COR-L47 (cell line): Measurements from ENCODE around the gene CCT8.
A peak's percentile ranks its signal among the peaks of the same experiment; 100 is the strongest.

Experiments
- DNase-seq: peaks from one replicate; lab custom pipeline; 2025; lab: John Stamatoyannopoulos, UW

The CCT8 gene

GRCh38 chr21:29078869-29079767 is 5.7 kb upstream of the CCT8 start:
- DNase-seq = peak; percentile 8

GRCh38 chr21:29077651-29078090 is 4.2 kb upstream of the CCT8 start:
- peak; percentile 61 for DNase-seq

- DNase-seq = peak; percentile 62
Observed at GRCh38 chr21:29076731-29077640, 3.5 kb upstream of the CCT8 start.

GRCh38 chr21:29075706-29076466 is 2.4 kb upstream of the CCT8 start:
- no peak for DNase-seq

GRCh38 chr21:29074783-29075182 is 1.3 kb upstream of the CCT8 start:
- no peak for DNase-seq

- DNase-seq = peak; percentile 73
Observed at GRCh38 chr21:29074007-29074376, 544 bp upstream of the CCT8 start.

- DNase-seq = no peak
Observed at GRCh38 chr21:29072873-29073221, 601 bp downstream of the CCT8 start.

GRCh38 chr21:29064850-29065481 is 8.5 kb downstream of the CCT8 start:
- DNase-seq = no peak

- no peak for DNase-seq
Observed at GRCh38 chr21:29056538-29057050, 16.9 kb downstream of the CCT8 start.

GRCh38 chr21:29056005-29056404 is 17.4 kb downstream of the CCT8 start:
- DNase-seq = peak; percentile 14

- no peak for DNase-seq
Observed at GRCh38 chr21:29055080-29055479, 18.4 kb downstream of the CCT8 start.

- DNase-seq = no peak
Observed at GRCh38 chr21:29053656-29054055, 19.8 kb downstream of the CCT8 start.

GRCh38 chr21:29053011-29053553 is 20.4 kb downstream of the CCT8 start:
- DNase-seq = no peak

- no peak for DNase-seq
Observed at GRCh38 chr21:29052224-29052623, 21.2 kb downstream of the CCT8 start.

GRCh38 chr21:29034678-29035077 is 38.8 kb downstream of the CCT8 start:
- no peak for DNase-seq

- no peak for DNase-seq
Observed at GRCh38 chr21:29033871-29034270, 39.6 kb downstream of the CCT8 start.

GRCh38 chr21:29033301-29033700 is 40.1 kb downstream of the CCT8 start:
- DNase-seq = no peak

- DNase-seq = no peak
Observed at GRCh38 chr21:29030909-29031308, 42.5 kb downstream of the CCT8 start.

- no peak for DNase-seq
Observed at GRCh38 chr21:29029524-29029923, 43.9 kb downstream of the CCT8 start.

GRCh38 chr21:29025328-29025713 is 48.1 kb downstream of the CCT8 start:
- no peak for DNase-seq
